T-cell (primary cell): ENCODE data around the gene TNFAIP6. TPM values are rescaled to one million over a fixed set of nuclear protein-coding genes. Genes with fewer than 3 reads are reported as not detected.
"Not testable (repeated sequence)": the region's sequence is repeated elsewhere in the genome, so short reads cannot be mapped to it uniquely, and the experiment has no call there.

Source experiments
- ATAC-seq, 4 experiments: fragments of 200-7000 bp in 3 of 4; fragments of 150-1000 bp in 1 of 4; cut with Tn5 transposase; replicated peaks in 1 of 4; 1 replicate in 3 of 4; 2 replicates in 1 of 4; pipeline ENCODE4 v1.10.0; 2021; ENCODE audit warnings: moderate library complexity in 3 of 4, mild to moderate bottlenecking in 2 of 4, moderate number of reproducible peaks in 1 of 4
- CTCF ChIA-PET, 2 donors: fragments of 300-600 bp; sonication (Branson Sonifier 250); formaldehyde crosslinking; loops; one replicate each; lab custom pipeline; 2022; ENCODE audit warnings: antibody characterized with exemption in 2 of 2; lab: Charles Lee
- POLR2A ChIA-PET, 2 donors: fragments of 300-600 bp; sonication (Branson Sonifier 250); formaldehyde crosslinking; loops; one replicate each; lab custom pipeline; 2022; ENCODE audit warnings: antibody characterized with exemption in 2 of 2; lab: Charles Lee
- DNase-seq, 35 experiments: peaks; one replicate each; pipeline versions ENCODE4 v3.0.0 to v3.0.0-alpha.2; 2013 to 2023
- H3K27ac ChIP-seq: one replicate; pipeline ENCODE4 v1.5.1; 2013; ENCODE audit warnings: low read length
- H3K27me3 ChIP-seq, 2 experiments: replicated peaks in 1 of 2; 1 replicate in 1 of 2; 2 replicates in 1 of 2; pipeline versions ENCODE4 v1.6.1 to v1.7.0; 2013; ENCODE audit warnings: low read length in 1 of 2, mixed read lengths in 1 of 2; ENCODE audit not compliant: control insufficient read depth in 2 of 2, insufficient read depth in 2 of 2; ENCODE audit errors: extremely low read depth in 1 of 2
- H3K36me3 ChIP-seq, 2 donors: 1 replicate in 1 of 2; 2 replicates in 1 of 2; pipeline versions ENCODE4 v1.6.1 to v1.7.0; 2013; ENCODE audit warnings: low read length in 1 of 2; ENCODE audit not compliant: control insufficient read depth in 2 of 2, insufficient read depth in 1 of 2; ENCODE audit errors: extremely low read depth in 1 of 2
- H3K4me1 ChIP-seq, 2 experiments: 1 replicate in 1 of 2; 2 replicates in 1 of 2; pipeline versions ENCODE4 v1.6.1 to v1.7.0; 2013; ENCODE audit warnings: low read length in 2 of 2, mixed read lengths in 1 of 2; ENCODE audit not compliant: insufficient read depth in 2 of 2, control insufficient read depth in 1 of 2; ENCODE audit errors: extremely low read depth in 1 of 2
- H3K4me3 ChIP-seq, 2 donors: 1 replicate in 1 of 2; 2 replicates in 1 of 2; pipeline versions ENCODE4 v1.5.1 to v1.7.0; 2013; ENCODE audit warnings: mild to moderate bottlenecking in 2 of 2, low read length in 1 of 2, moderate library complexity in 1 of 2; ENCODE audit not compliant: control insufficient read depth in 1 of 2; ENCODE audit errors: extremely low read depth in 1 of 2
- H3K9me3 ChIP-seq: 2 replicates; pipeline ENCODE4 v1.7.0; 2013
- H3K27ac Mint-ChIP-seq, 2 donors: one replicate each; pipeline ENCODE4 v1.8.0; 2020 to 2021; ENCODE audit warnings: mild to moderate bottlenecking in 2 of 2, mixed read lengths in 2 of 2
- H3K27me3 Mint-ChIP-seq, 2 donors: one replicate each; pipeline ENCODE4 v1.8.0; 2021 to 2022; ENCODE audit warnings: mixed read lengths in 2 of 2
- H3K36me3 Mint-ChIP-seq: one replicate; pipeline ENCODE4 v1.8.0; 2021; ENCODE audit warnings: mixed read lengths
- H3K4me1 Mint-ChIP-seq, 3 donors: one replicate each; pipeline ENCODE4 v1.8.0; 2020 to 2022; ENCODE audit warnings: mixed read lengths in 3 of 3, mild to moderate bottlenecking in 1 of 3
- H3K4me3 Mint-ChIP-seq, 3 donors: one replicate each; pipeline ENCODE4 v1.8.0; 2020 to 2022; ENCODE audit warnings: mild to moderate bottlenecking in 3 of 3, mixed read lengths in 3 of 3, moderate library complexity in 3 of 3
- H3K9me3 Mint-ChIP-seq, 3 donors: one replicate each; pipeline ENCODE4 v1.8.0; 2020 to 2022; ENCODE audit warnings: mixed read lengths in 3 of 3
- WGBS: methylation state at CpG from one replicate; pipeline ENCODE4 v1.1.5; 2013; ENCODE audit warnings: missing lambda C conversion rate; ENCODE audit not compliant: insufficient coverage; 5-methylcytosine and 5-hydroxymethylcytosine counted together
- total RNA-seq, 35 experiments: library from RNA in 6 of 35; stranded (reverse) in 6 of 35; fragments of 120-200 nt in 1 of 35; gene quantifications; one replicate each; pipeline versions ENCODE4 v1.2.1 to v1.2.4 and lab custom pipeline; 2013 to 2026

TNFAIP6 gene
- total RNA-seq, 5 donors from 2014 or later (not counting 1 experiment from before 2014, with no cell fraction given): not detected

DNA sequence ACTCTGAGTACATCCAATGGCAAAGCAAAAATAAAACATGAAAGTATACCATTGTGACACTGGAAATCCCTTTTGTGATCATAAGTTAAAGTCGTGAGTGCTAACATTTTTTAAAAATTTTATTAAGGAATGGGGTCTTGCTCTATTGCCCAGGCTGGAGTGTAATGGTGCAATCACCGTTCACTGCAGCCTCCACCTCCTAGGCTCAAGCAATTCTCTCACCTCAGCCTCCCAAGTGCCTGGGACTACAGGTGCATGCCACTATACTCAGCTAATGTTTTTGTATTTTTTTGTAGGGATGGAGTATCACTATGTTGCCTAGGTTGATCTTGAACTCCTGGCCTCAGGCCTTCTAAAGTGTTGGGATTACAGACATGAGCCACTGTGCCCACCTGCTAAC, 14.3 kb upstream of the TNFAIP6 start:
- no CpG with 5 or more reads among the region's 2 CpGs for WGBS

DNA sequence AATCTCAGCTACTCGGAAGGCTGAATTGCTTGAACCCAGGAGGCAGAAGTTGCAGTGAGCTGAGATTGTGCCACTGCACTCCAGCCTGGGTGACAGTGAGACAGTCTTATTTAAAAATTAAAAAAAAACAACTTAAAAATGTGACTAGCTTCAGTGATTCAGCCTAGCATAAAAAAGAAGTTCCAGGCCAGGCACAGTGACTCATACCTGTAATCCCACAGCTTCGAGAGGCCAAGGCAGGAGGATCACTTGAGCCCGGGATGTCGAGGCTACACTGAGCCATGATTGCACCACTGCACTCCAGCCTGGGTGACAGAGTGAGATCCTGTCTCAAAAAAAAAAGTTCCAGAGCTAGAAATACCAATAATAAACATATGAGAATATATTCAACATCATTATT, 13.2 kb upstream of the TNFAIP6 start:
- H3K27me3 ChIP-seq, H3K36me3 Mint-ChIP-seq, H3K27ac Mint-ChIP-seq, DNase-seq, H3K4me1 Mint-ChIP-seq, H3K9me3 ChIP-seq, H3K36me3 ChIP-seq, H3K27me3 Mint-ChIP-seq, H3K4me3 Mint-ChIP-seq, CTCF ChIA-PET, ATAC-seq, H3K4me3 ChIP-seq, H3K27ac ChIP-seq, H3K4me1 ChIP-seq: not testable (repeated sequence)
- no CpG with 5 or more reads among the region's 4 CpGs for WGBS
- POLR2A ChIA-PET: interaction anchor here in 1 of 2 donors (0.6 kb wide), 1 partner anchor 82 kb away, joined by 8 read pairs; no protein-coding TSS in a partner anchor
- peaks cover 0 to 18% (median 12%) of the 10 kb centered on the region in 3 donors for H3K9me3 Mint-ChIP-seq

More for the DNA sequence above, 14.3 kb upstream of the TNFAIP6 start:
- Histone ChIP-seq H3K4me3 (no peak overlapping the region), H3K36me3 (no peaks in the 10 kb centered on the region), H3K27ac (no peak overlapping the region), H3K4me1 (no peaks in the 10 kb centered on the region), H3K27me3 (no peaks in the 10 kb centered on the region), H3K9me3 (no peaks in the 10 kb centered on the region)
- no peak overlapping the region for H3K4me3 Mint-ChIP-seq
- H3K36me3 Mint-ChIP-seq: peaks cover 4% of the 10 kb centered on the region
- peaks cover 3 to 6% of the 10 kb centered on the region in 2 donors for H3K27me3 Mint-ChIP-seq
- no peak for ATAC-seq
- ChIA-PET POLR2A (no interaction called here), CTCF (no interaction called here)
- no peak for DNase-seq
- H3K27ac Mint-ChIP-seq: no peak overlapping the region
- peaks cover 0 to 18% (median 12%) of the 10 kb centered on the region in 3 donors for H3K9me3 Mint-ChIP-seq
- H3K4me1 Mint-ChIP-seq: no peaks in the 10 kb centered on the region

DNA sequence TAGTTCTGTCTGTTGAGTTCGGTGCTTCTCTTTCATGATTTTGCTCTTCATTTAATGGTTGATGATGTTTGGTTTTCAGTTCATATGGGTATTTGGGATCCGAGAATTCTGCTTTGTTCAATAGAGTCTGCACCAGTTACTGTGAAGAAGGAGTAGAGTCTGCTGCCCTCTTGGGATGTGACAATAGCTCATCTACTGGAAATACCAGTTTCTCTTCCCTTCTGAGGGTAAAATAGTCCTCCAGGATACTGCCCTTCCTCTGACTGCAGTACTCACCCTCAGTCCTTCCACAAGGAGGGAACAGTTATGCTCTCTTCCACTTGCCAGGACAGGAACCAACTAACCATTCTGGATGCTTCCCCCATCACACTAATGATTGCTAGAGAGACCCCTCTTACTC, 12.5 kb upstream of the TNFAIP6 start:
- Mint-ChIP-seq H3K36me3 (peaks cover 4% of the 10 kb centered on the region), H3K27ac (no peak overlapping the region), H3K4me3 (no peak overlapping the region), H3K4me1 (no peaks in the 10 kb centered on the region), H3K27me3 (peaks cover 3 to 6% of the 10 kb centered on the region in 2 donors), H3K9me3 (peaks cover 0 to 18% (median 12%) of the 10 kb centered on the region in 3 donors)
- Histone ChIP-seq H3K36me3 (no peaks in the 10 kb centered on the region), H3K27ac (no peak overlapping the region), H3K4me3 (no peak overlapping the region), H3K9me3 (no peaks in the 10 kb centered on the region), H3K27me3 (no peaks in the 10 kb centered on the region), H3K4me1 (no peaks in the 10 kb centered on the region)
- WGBS: no CpG with 5 or more reads among the region's 2 CpGs
- ATAC-seq (no peak), DNase-seq (no peak)
- POLR2A ChIA-PET: no interaction called here
- CTCF ChIA-PET: no interaction called here

DNA sequence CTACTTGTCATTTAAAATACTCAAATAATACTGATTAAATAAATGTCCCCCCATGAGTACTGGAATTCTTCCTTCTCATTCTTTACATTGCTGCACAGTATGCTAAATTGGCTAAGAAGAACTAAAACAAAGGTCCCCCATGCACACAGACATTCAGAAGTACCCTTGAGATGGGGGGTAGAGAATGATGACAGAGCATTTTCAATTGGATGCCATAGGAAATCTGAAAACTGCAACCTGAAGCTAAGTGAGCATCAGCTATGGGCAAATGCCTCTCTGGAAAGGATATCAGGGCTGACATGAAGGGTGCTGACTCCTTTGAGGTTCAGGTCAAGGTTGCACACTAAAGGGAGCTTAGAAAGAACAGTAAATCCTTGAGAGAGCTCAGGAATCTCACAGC, 10.1 kb upstream of the TNFAIP6 start:
- Histone ChIP-seq H3K27ac (no peak overlapping the region), H3K4me1 (no peaks in the 10 kb centered on the region), H3K36me3 (no peaks in the 10 kb centered on the region), H3K27me3 (no peaks in the 10 kb centered on the region), H3K9me3 (no peaks in the 10 kb centered on the region), H3K4me3 (no peak overlapping the region)
- Mint-ChIP-seq H3K4me3 (no peak overlapping the region), H3K4me1 (no peaks in the 10 kb centered on the region), H3K27ac (no peak overlapping the region), H3K27me3 (peaks cover 0 to 5% of the 10 kb centered on the region in 2 donors), H3K36me3 (peaks cover 4% of the 10 kb centered on the region), H3K9me3 (peaks cover 0 to 7% (median 6%) of the 10 kb centered on the region in 3 donors)
- DNase-seq (no peak), ATAC-seq (no peak)
- ChIA-PET POLR2A (no interaction called here), CTCF (no interaction called here)

DNA sequence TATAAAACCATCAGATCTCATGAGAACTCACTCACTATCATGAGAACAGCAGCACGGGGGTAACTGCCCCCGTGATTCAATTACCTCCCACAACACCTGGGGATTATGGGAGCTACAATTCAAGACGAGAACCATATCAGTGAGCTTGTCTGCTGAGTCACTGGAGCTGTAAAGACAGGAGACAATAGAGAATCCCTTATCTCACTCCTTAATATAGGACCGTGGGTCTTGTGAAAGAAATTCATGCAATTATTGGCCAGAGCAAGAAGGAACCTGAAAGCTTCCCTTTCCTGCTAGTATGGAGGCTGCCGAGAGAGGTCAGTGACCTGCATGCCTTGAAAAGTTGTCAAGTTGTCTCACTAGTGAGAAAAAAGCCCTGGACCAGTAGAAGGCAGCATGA, 9.5 kb upstream of the TNFAIP6 start:
- DNase-seq: no peak
- Mint-ChIP-seq H3K9me3 (peaks cover 0 to 7% (median 6%) of the 10 kb centered on the region in 3 donors), H3K4me3 (no peak overlapping the region), H3K36me3 (peaks cover 4% of the 10 kb centered on the region), H3K27ac (no peak overlapping the region), H3K4me1 (no peaks in the 10 kb centered on the region), H3K27me3 (peaks cover 0 to 4% of the 10 kb centered on the region in 2 donors)
- ChIA-PET CTCF (no interaction called here), POLR2A (no interaction called here)
- no peaks in the 10 kb centered on the region for H3K4me1 ChIP-seq
- WGBS: 100% methylated on average over 1 of the region's 5 CpGs
- no peak for ATAC-seq
- H3K4me3 ChIP-seq: no peak overlapping the region
- no peaks in the 10 kb centered on the region for H3K9me3 ChIP-seq
- H3K36me3 ChIP-seq: no peaks in the 10 kb centered on the region
- no peaks in the 10 kb centered on the region for H3K27me3 ChIP-seq
- no peak overlapping the region for H3K27ac ChIP-seq

DNA sequence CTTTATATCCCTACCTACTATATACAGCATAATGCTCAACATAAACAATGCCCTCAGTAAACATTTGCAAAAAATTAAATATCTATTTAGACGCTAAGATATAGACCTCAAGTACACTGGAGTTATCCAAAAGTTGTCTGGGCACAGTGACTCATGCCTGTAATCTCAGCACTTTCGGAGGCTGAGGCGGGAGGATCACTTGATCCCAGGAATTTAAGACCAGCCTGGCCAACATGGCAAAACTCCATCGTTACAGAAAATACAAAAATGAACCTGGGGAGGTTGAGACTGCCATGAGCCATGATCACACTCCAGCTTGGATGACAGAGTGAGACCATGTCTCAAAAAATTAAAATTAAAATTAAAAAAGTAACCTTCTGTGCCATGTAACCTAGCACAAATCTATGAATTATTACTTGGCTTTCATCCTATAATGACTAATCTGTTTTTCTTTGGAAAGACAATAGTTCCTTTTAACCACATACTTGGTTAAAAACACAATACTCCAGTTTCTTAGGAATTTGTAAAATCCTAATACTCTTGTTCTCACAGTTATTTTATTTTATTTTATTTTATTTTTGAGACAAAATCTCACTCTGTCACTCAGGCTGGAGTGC, 6.7 kb upstream of the TNFAIP6 start:
- Histone ChIP-seq H3K27me3 (no peaks in the 10 kb centered on the region), H3K9me3 (no peaks in the 10 kb centered on the region), H3K27ac (no peak overlapping the region), H3K36me3 (no peaks in the 10 kb centered on the region), H3K4me3 (no peak overlapping the region), H3K4me1 (no peaks in the 10 kb centered on the region)
- WGBS: 97% methylated on average over 3 of the region's 4 CpGs
- no peak overlapping the region for H3K27ac Mint-ChIP-seq
- DNase-seq: no peak
- ChIA-PET POLR2A (no interaction called here), CTCF (no interaction called here)
- no peak for ATAC-seq
- no peak overlapping the region for H3K4me3 Mint-ChIP-seq
- no peaks in the 10 kb centered on the region for H3K27me3 Mint-ChIP-seq
- no peaks in the 10 kb centered on the region for H3K9me3 Mint-ChIP-seq
- no peaks in the 10 kb centered on the region for H3K4me1 Mint-ChIP-seq
- no peaks in the 10 kb centered on the region for H3K36me3 Mint-ChIP-seq

DNA sequence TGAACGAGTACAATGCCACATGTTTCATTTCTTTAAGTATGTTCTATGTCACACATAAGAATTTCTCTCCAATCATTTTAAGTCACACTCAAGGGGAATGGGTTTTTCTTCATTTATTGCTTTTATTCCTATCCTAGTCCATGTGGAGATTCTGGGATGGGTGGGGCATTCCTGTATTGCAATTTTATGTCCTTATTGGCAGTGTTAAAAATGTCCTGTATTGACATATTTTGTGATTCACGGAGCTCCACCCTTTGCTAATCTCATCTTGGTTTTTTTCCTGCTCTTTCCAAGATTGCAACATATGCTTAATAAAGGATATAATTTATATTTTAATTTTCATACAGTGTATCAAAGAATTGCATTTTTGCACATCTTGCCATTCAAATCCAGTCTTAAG, 3.4 kb upstream of the TNFAIP6 start:
- Histone ChIP-seq H3K4me3 (no peak overlapping the region), H3K36me3 (no peaks in the 10 kb centered on the region), H3K27ac (no peak overlapping the region), H3K27me3 (no peaks in the 10 kb centered on the region), H3K4me1 (no peaks in the 10 kb centered on the region), H3K9me3 (no peaks in the 10 kb centered on the region)
- POLR2A ChIA-PET: no interaction called here
- no CpG with 5 or more reads among the region's 2 CpGs for WGBS
- no peak overlapping the region for H3K27ac Mint-ChIP-seq
- no peaks in the 10 kb centered on the region for H3K27me3 Mint-ChIP-seq
- H3K4me3 Mint-ChIP-seq: no peak overlapping the region
- DNase-seq (no peak), ATAC-seq (no peak)
- H3K36me3 Mint-ChIP-seq: no peaks in the 10 kb centered on the region
- H3K9me3 Mint-ChIP-seq: no peaks in the 10 kb centered on the region
- CTCF ChIA-PET: no interaction called here
- H3K4me1 Mint-ChIP-seq: no peaks in the 10 kb centered on the region
